ENCODE data around the gene LAMC2.
"Not testable (repeated sequence)": the region's sequence is repeated elsewhere in the genome, so short reads cannot be mapped to it uniquely, and the experiment has no call there.

Gene LAMC2

DNA sequence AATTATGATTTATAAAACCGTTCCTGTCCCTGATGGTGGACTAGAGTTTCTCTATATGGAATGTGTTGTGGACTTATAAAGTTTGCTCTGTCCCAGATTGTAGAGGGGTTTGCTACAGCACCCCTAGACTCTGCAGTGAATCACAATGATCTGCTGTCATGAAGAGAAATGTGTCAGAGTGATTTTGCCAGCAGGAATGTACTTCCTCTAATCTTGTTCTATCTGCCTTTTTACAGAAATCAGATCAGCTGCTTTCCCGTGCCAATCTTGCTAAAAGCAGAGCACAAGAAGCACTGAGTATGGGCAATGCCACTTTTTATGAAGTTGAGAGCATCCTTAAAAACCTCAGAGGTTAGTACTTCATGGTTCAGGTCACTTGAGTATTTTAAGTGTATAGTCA lies 52.0 kb downstream of the LAMC2 start:
- DNase-seq (ENCODE audit: low read depth), result no peak

DNA sequence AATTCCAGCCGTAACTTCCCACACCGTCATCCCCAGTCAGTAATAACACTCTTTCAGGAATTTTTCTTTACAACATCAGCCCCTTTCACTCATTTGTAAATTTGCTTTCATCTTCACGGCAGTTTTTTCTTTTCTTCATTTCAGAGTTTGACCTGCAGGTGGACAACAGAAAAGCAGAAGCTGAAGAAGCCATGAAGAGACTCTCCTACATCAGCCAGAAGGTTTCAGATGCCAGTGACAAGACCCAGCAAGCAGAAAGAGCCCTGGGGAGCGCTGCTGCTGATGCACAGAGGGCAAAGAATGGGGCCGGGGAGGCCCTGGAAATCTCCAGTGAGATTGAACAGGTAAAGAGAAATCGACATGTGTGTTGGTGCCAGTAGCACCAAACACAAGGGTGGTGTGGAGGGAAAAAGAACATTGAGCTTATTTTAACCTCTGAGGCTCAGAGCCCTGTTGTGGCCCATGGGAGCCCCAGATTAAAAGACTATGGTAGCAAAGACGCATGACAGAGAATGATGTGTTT lies 53.2 kb downstream of the LAMC2 start:
- DNase-seq (ENCODE audit: low read depth), result no peak

DNA sequence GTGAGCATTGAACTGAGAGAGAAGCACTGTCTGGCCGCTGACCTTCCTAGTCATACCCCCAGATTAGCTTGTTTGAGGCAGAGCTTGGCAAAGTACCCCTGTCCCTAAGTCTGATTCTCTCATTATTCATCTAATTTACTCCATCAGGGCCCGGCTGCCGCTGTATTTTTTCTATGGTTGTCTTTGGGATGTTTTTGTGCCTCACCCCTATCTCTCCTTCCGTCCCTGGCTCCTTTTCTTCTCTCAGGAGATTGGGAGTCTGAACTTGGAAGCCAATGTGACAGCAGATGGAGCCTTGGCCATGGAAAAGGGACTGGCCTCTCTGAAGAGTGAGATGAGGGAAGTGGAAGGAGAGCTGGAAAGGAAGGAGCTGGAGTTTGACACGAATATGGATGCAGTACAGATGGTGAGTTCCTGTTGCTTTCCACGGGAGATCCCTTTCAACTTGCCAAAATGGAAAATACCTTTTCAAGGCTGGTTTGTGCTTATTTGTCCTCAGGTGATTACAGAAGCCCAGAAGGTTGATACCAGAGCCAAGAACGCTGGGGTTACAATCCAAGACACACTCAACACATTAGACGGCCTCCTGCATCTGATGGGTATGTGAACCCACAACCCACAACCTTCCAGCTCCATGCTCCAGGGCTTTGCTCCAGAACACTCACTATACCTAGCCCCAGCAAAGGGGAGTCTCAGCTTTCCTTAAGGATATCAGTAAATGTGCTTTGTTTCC lies 53.9 kb downstream of the LAMC2 start:
- no peak for DNase-seq (ENCODE audit: low read depth)

DNA sequence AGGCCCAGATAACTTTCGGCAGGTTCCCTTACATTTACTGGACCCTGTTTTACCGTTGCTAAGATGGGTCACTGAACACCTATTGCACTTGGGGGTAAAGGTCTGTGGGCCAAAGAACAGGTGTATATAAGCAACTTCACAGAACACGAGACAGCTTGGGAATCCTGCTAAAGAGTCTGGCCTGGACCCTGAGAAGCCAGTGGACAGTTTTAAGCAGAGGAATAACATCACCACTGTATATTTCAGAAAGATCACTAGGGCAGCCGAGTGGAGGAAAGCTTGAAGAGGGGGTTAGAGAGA lies 54.4 kb downstream of the LAMC2 start:
- DNase-seq (ENCODE audit: low read depth), result no peak

DNA sequence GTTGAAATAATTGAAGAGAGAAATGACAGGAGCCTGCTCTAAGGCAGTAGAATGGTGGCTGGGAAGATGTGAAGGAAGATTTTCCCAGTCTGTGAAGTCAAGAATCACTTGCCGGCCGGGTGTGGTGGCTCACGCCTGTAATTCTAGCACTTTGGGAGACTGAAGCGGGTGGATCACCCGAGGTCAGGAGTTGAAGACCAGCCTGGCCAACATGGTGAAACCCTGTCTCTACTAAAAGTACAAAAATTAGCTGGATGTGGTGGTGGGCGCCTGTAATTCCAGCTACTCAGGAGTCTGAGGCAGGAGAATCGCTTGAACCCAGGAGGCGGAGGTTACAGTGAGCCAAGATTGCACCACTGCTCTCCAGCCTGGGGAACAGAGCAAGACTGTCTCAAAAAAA lies 54.8 kb downstream of the LAMC2 start:
- not testable (repeated sequence) for DNase-seq (ENCODE audit: low read depth)

DNA sequence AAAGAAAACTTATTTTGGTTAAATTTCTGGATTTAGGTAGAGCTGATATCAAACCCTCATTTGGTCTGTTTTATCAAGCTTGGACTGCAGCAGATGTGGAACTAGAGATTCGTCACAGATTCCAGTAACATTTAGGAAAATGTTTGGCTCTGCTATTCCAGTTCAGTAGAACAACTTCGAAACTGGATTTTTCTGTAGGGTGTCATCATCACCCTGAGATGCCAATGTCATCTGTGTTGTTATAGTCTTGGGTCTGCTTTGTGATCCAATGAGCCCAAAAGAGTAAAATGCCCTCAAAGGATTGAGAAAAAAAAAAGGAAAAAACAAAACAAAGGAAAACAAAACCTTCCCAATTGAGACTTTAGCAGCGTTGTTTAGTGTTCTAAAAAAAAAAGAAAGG lies 55.4 kb downstream of the LAMC2 start:
- peak; percentile 70 for DNase-seq (ENCODE audit: low read depth)

DNA sequence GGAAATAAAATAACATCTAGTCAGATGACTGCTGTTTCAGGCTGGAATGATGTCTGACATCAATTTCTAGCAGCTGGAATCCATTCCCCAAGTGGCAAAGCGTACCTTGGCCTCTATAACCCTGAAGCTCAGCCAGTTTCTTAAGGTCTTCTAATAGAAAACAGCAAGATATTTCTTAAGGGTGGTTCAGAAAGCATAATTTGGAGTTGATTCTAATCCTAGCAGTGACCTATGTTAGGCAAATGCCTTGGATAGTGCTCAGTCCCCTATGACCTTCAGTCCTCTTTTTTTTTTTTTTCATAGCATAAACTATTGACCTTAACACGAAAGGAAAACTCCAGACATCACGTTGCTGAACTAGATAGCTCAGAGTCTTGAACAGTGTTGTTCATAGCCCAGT lies 56.5 kb downstream of the LAMC2 start:
- peak; percentile 87 for DNase-seq (ENCODE audit: low read depth)

DNA sequence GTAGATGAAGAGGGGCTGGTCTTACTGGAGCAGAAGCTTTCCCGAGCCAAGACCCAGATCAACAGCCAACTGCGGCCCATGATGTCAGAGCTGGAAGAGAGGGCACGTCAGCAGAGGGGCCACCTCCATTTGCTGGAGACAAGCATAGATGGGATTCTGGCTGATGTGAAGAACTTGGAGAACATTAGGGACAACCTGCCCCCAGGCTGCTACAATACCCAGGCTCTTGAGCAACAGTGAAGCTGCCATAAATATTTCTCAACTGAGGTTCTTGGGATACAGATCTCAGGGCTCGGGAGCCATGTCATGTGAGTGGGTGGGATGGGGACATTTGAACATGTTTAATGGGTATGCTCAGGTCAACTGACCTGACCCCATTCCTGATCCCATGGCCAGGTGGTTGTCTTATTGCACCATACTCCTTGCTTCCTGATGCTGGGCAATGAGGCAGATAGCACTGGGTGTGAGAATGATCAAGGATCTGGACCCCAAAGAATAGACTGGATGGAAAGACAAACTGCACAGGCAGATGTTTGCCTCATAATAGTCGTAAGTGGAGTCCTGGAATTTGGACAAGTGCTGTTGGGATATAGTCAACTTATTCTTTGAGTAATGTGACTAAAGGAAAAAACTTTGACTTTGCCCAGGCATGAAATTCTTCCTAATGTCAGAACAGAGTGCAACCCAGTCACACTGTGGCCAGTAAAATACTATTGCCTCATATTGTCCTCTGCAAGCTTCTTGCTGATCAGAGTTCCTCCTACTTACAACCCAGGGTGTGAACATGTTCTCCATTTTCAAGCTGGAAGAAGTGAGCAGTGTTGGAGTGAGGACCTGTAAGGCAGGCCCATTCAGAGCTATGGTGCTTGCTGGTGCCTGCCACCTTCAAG lies 57.3 kb downstream of the LAMC2 start:
- peak; percentile 93 for DNase-seq (ENCODE audit: low read depth)

DNA sequence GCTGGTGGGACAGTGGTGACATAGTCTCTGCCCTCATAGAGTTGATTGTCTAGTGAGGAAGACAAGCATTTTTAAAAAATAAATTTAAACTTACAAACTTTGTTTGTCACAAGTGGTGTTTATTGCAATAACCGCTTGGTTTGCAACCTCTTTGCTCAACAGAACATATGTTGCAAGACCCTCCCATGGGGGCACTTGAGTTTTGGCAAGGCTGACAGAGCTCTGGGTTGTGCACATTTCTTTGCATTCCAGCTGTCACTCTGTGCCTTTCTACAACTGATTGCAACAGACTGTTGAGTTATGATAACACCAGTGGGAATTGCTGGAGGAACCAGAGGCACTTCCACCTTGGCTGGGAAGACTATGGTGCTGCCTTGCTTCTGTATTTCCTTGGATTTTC lies 58.4 kb downstream of the LAMC2 start:
- peak; percentile 99 for DNase-seq (ENCODE audit: low read depth)

DNA sequence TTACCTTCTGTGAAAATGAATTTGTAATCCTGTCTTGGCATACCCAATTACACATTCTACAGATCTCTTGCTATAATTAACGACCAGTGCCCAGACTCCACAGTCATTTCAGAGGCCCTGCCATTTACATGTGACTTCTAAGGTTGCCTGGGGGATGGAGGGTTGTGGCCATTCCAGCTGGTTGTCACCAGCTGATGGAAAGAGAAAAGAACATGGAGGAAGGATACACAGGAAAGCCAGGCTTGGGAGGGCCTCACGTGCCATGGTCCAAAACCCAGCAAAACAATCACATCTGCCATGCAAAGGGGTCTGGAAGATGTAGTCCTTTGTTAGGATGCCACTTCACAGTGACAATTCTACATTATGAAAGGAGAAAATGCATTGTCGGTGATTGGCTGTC lies 59.3 kb downstream of the LAMC2 start:
- no peak for DNase-seq (ENCODE audit: low read depth)

DNA sequence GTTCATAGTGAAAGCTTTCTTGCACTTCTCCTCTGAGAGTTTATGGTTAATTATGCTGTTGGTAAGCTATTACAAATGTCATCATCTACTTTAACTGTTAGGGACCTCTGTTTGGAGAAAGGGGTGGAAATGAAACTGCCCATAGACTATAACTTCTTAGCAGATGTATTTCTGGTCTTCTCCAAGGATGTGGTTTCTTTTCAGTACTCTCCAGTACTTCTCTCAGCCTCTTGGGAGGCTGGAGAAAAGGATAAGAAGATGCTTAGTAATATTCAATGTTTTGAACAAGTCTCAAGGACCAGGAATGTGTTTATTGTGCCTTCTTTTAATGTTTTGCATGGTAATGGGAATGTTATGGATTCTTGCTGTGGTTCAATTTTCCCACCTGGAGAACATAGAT lies 60.4 kb downstream of the LAMC2 start:
- DNase-seq (ENCODE audit: low read depth), result no peak

DNA sequence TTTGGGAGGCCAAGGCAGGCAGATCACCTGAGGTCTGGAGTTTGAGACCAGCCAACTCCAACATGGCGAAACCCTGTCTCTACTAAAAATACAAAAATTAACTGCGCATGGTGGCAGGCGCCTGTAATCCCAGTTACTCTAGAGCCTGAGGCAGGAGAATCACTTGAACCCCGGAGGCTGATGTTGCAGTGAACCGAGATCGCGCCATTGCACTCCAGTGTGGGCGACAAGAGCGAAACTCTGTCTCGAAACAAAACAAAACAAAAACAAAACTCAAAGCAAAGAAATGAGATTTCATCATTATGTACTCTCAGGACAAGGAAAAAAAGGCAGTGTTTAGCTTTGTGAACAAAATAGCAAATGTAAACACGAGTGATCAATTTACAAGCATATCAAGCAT lies 61.0 kb downstream of the LAMC2 start:
- DNase-seq (ENCODE audit: low read depth), result no peak

DNA sequence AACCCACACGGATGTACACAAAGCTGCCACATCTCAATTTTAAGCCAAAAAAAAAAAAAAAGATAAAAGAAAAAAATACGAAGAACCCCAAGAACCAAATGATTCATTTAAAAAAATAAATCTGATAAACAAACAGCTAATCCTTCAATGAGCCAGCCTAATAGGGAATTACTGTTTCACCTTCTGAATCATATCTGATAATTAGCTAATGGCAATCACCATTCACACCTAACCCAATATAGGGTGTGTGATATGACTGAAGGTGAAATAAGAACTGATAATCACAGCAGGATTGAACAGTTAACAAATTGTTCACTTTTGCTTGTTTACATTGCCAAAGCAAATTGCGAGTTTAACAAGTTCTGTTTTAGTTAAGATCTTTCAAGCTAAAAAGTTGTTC lies 61.4 kb downstream of the LAMC2 start:
- DNase-seq (ENCODE audit: low read depth), result no peak

DNA sequence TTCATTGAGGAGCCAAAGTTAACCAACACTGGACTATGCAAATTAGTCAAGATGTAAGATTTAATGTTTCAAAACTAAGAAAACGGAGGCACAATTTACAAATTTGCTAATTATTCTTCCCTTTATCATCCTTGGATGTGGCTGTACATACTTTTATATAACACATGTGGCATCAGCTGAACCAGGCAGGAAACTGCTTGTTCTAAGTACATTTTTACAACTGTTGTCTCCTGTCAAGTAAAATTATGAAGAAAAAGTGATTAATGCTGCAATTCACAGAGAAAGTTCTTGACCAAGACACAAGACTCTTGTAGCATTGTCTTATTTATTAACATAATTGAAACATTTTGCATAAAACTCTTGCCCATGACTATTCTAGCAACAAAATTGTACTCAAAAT lies 61.9 kb downstream of the LAMC2 start:
- no peak for DNase-seq (ENCODE audit: low read depth)

DNA sequence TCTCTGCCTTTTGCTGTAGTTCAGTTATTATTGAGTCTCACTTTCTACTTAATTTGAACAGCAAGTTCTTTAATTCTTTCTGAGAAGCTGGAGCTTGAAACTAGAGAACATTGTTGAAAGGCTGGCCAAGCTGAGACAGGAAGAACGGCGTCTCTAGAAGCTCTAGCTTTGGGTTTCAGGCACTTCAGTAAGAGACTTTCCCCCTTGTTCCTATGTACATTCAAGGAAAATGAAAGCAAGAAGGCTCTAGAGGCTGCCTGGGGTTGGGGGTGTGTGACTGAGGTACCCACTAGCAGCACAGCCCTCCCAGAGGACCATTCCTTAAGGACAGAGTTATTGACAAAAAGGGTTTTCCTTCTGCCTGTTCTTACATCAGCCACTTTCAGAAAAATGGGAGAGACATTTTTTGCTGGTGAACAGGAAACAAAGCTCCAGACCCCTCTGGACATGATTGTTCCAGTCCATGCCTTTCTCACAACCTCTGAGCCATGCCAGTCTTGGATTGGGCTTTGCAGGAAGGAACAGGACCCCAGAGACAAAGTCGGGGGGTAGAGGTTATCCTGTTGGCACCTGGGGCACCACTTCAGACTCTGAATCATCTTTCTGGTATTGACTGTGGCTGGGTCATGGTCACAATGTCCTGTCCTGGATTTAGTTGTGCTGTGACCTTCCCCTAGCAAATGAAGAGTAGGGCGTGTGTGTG lies 63.1 kb downstream of the LAMC2 start:
- no peak for DNase-seq (ENCODE audit: low read depth)

DNA sequence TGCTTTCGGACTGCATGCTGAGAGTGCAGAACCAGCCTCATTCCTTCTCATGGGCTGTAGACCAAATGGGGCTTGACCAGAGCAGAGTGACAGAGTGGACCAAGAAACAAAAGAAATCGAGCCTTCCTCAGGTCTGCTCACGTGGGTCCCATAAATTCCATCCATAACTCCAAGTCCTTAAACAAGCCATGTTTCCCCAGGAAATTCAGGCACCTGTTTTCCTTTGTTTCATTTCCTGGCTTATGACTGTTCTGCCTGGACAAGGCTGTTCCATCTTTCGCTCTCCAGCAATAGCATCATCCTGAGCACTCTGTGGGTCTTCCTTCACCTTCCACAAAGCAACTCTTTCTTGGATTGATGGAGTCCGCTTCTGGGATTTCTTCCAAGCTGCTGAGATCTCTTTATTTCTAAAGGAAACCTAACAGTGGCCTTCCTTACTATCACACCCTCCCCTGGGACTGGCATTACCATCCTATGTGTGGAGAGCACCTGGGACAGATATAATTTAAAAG lies 63.9 kb downstream of the LAMC2 start:
- no peak for DNase-seq (ENCODE audit: low read depth)

DNA sequence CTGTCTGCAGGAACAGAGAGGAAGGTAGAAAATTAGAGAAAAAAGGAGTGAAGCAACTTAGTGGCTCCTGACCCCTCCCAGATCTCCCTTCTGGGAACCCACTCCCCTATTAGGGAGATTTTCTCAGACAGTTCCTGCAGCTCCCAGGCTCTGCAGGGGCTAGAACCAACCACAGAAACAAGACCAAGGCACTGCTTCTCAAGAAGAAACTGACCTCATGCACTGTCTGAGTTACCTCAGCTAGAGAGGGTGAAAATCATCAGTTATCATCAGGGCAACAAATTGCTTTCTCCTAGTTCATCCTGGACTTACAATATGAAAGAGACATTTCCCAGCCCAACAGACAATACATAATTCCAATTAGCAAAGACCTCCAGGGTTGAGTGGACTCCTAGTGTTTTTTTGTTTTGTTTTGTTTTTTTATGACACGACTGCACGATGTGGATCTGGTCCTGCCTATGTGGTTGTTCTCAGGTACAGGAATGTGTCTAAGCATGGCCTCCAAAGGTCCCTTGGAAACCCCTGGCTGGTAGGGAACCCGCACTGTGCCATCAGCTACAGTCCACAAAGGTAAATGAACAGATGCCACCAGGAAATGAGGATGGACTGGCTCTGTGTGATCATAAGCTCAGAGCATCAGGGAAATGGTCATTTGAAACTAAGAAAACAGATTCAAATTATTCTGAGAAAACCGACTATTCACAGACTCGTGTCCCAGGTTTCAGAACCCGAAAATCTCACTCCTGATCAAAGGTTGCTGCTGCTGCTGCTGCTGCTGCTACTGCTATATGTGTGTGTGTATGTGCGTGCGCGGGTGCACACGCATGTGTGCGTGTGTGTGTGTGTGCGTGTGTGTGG lies 65.3 kb downstream of the LAMC2 start:
- DNase-seq (ENCODE audit: low read depth), result no peak

DNA sequence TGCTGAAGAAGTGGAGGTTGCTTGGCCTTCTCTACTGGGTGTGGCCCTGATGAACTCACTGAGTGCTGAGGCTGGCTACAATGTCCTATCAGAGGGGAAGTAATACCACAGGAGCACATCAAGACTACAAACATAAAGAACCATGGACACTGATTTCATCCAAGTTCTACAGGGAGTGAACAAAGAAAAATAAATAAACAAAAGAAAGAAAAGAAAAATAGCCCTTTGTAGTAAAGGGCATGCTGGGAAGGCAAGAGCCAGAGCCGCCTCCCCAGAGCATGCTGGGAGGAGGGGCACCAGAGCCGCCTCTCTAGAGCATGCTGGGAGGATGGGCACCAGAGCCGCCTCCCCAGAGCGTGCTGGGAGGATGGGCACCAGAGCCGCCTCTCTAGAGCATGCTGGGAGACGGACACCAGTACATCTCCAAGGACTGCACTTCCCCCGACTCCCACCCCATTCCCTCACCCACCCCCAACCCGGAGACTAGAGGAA lies 65.9 kb downstream of the LAMC2 start:
- DNase-seq (ENCODE audit: low read depth), result no peak

DNA sequence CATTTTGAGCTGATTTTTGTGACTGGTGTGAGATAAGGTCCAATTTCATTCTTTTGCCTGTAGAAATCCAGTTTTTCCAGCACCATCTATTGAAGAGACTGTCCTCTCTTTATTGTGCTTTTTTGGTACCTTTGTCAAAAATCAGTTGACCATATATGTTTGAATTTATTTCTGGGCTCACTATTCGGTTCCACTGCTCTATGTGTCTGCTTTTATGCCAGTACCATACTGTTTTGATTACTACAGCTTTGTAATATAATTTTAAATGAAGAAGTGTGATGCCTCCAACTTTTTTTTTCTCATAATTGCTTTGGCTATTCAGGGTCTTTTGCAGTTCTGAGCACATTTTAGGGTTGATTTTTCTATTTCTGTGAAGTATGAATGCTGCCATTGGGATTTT lies 69.0 kb downstream of the LAMC2 start:
- no peak for DNase-seq (ENCODE audit: low read depth)

DNA sequence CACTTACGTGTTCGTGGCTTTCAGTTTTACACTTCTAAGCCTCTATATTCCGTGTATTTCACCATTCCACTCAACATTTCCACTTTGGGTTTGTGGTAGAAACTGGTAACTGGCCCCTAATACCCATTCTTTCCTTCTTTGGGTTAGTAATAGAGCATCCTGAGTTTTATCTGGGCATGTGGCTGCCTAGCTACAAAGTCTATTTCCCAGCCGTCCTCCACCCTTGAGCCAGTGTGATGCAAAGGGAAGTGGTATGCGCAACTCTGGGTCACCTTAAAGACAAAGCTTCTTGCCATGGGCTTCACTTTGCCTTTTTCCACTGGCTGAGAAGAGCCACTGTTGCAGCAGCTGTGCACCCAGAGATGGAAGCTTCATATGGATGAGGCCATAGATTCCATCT lies 73.9 kb downstream of the LAMC2 start:
- DNase-seq (ENCODE audit: low read depth), result no peak

DNA sequence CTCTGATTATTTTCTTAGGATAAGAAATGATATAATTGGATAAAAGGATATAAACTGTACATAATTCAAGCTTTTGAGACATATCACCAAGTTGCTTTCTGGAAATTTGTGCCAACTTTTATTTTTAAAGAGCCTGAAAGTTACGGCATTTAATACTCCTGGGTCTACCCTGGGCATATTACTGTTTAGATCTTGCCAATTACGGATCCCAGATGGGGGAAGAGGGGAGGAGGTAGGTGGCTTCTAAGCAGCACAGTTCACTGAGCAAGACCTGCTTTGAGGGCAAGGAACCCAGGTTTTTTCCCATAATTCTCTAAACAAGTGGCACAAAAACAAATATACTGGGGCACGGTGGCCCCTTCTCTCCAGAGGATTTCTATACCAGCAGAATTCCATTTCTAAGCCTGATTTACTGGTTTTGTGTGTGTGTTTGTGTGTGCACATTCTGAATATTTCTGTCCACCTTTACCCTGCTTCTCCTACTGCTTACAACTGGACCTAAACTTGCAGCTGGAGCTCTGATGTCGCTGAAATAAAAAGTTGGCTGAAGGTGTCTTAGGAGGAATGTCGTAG lies 76.7 kb downstream of the LAMC2 start:
- no peak for DNase-seq (ENCODE audit: low read depth)

All from fibroblast of gingiva (primary cell).